Daoy (cell line): Measurements from ENCODE around the gene NR0B1. TPM values are rescaled to one million over a fixed set of nuclear protein-coding genes. Genes with fewer than 3 reads are reported as not detected.

Experiments used
- DNase-seq: peaks from one replicate; pipeline ENCODE4 v3.0.0-alpha.2; 2015; ENCODE audit warnings: low read depth
- total RNA-seq: library from RNA; depleted of rRNA; stranded (reverse); fragments of >200 nt; shearing (Covaris generic); gene quantifications from 2 replicates; pipeline ENCODE4 v1.2.3, GENCODE V29; 2014; rRNA removed

NR0B1 gene
- total RNA-seq, 1 experiment from 2014 or later = not detected

DNA sequence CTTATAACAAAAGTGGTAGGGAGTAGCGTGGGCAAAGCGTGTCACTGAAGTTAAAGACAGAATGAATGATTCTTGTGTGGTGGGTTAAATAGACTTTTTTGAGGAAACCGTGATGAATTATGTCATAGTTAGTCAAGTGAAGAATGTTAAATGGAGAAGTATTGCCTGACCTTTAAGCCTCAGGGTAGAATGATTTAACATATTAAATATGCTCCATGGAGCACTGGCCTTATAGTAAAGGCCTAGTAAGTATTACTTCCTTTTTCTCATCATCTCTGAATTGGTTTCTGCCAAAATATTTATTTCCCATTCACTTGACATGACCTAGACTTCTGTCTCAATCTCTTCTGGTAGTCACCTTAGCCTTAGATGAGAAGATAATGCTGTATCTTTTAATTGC lies 38.6 kb downstream of the NR0B1 start:
- DNase-seq = no peak

GRCh38 chrX:30262763-30263162 lies 46.4 kb downstream of the NR0B1 start:
- DNase-seq = no peak

DNA sequence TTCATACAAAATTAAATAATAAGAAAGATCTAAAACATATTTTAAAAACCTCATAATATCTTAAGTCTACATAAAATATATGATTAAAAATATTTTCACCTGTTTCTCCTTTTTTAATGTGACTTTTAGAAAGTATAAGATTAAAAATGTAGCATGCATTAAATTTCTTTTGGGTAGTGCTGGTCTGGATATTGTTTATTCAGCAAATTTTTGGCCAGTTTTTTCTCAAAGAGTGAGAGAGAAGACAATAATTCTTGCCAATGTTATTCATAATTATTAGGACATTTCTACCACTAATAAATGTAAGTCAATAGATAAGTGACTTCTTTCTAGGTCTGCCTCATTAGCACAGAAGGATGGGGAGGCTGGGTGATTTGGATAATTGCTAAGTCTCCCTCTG lies 48.2 kb downstream of the NR0B1 start:
- DNase-seq = no peak

DNA sequence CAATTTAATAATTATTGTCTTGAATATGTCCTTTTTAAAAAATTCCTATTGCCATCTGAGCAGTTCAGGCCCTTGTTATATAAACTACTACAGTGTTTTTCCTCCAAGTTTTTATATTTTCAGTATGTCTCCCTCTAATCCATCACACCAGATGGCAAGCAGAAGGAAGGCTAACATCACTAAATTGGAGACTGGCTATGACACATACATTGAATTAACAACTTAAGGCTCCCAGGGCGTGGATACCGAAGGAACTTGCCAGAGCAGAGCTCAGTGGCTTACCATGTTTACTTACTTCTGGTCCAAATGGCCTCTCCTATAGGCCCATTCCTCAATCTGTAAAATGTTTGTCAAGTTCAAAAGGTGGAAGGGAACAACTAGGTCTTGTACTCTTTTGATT lies 49.3 kb downstream of the NR0B1 start:
- DNase-seq = no peak

Other genes starting within 250 kb of the NR0B1 start
- gene MAGEB2, start 93.8 kb downstream of the NR0B1 start, total RNA-seq = 32.6 and 42.1 TPM in 2 replicates
- 2.0 and 3.7 TPM in 2 replicates for gene MAGEB3, start 78.7 kb downstream of the NR0B1 start, total RNA-seq
- not detected in 2 replicates for gene MAGEB4, start 67.4 kb downstream of the NR0B1 start, total RNA-seq
- gene MAGEB1, start 62.2 kb downstream of the NR0B1 start, total RNA-seq = 30.3 and 39.3 TPM in 2 replicates